Endodermal cell (in vitro differentiated cells): ENCODE data around the gene NUP214. TPM values are rescaled to one million over a fixed set of nuclear protein-coding genes. Genes with fewer than 3 reads are reported as not detected.
A peak's percentile ranks its signal among the peaks of the same experiment; 100 is the strongest.

Experiments
- DNase-seq: peaks from one replicate; pipeline ENCODE4 v3.0.0-alpha.2; 2017
- H3K27ac ChIP-seq: 2 replicates; pipeline ENCODE4 v1.5.1; 2013; ENCODE audit warnings: mild to moderate bottlenecking, low read depth, low read length, moderate library complexity
- H3K27me3 ChIP-seq: 2 replicates; pipeline ENCODE4 v1.6.1; 2013; ENCODE audit warnings: mild to moderate bottlenecking, low read length, moderate library complexity; ENCODE audit not compliant: insufficient read depth, control insufficient read depth, poor library complexity, severe bottlenecking
- H3K36me3 ChIP-seq: 2 replicates; pipeline ENCODE4 v1.7.0; 2013; ENCODE audit warnings: mild to moderate bottlenecking, low read length, moderate library complexity; ENCODE audit not compliant: control insufficient read depth, insufficient read depth
- H3K4me1 ChIP-seq: one replicate; pipeline ENCODE4 v1.7.0; 2013; ENCODE audit warnings: low read length; ENCODE audit not compliant: control insufficient read depth, insufficient read depth
- H3K4me3 ChIP-seq: 2 replicates; pipeline ENCODE4 v1.5.1; 2013; ENCODE audit warnings: mild to moderate bottlenecking, low read length, moderate library complexity
- H3K9ac ChIP-seq: 2 replicates; pipeline ENCODE4 v1.6.1; 2013; ENCODE audit warnings: mild to moderate bottlenecking, low read length, moderate library complexity; ENCODE audit not compliant: poor library complexity, severe bottlenecking; ENCODE audit errors: extremely low read depth
- H3K9me3 ChIP-seq: 2 replicates; pipeline ENCODE4 v1.6.1; 2013; ENCODE audit warnings: mild to moderate bottlenecking, low read length, moderate library complexity; ENCODE audit not compliant: control insufficient read depth
- H3K27ac Mint-ChIP-seq: 2 replicates; pipeline ENCODE4 v1.8.0; 2020; ENCODE audit warnings: mixed read lengths
- H3K27me3 Mint-ChIP-seq: 2 replicates; pipeline ENCODE4 v1.8.0; 2021; ENCODE audit warnings: mild to moderate bottlenecking, mixed read lengths; ENCODE audit not compliant: insufficient read depth
- H3K36me3 Mint-ChIP-seq: 2 replicates; pipeline ENCODE4 v1.8.0; 2020; ENCODE audit warnings: low read depth, mixed read lengths
- H3K4me1 Mint-ChIP-seq: 2 replicates; pipeline ENCODE4 v1.8.0; 2020; ENCODE audit warnings: mixed read lengths
- H3K4me3 Mint-ChIP-seq: 2 replicates; pipeline ENCODE4 v1.8.0; 2020; ENCODE audit warnings: mild to moderate bottlenecking, moderate library complexity, mixed read lengths
- H3K9me3 Mint-ChIP-seq: 2 replicates; pipeline ENCODE4 v1.8.0; 2020; ENCODE audit warnings: mild to moderate bottlenecking, mixed read lengths
- CTCF ChIP-seq: fragments of 200-600 bp; sonication (generic); conservative IDR thresholded peaks from 2 replicates; pipeline ENCODE4 v1.5.0; 2021; ENCODE audit warnings: antibody characterized with exemption, mild to moderate bottlenecking
- WGBS, 2 experiments: methylation state at CpG; one replicate each; pipeline versions ENCODE4 v1.1.5 to v1.1.7; 2013; ENCODE audit warnings: missing lambda C conversion rate in 2 of 2, mixed read lengths in 1 of 2; ENCODE audit not compliant: insufficient coverage in 1 of 2, insufficient read length in 1 of 2; 5-methylcytosine and 5-hydroxymethylcytosine counted together
- total RNA-seq, 2 donors: library from RNA; stranded (reverse); fragmentation: NEBNext Ultra II Directional in 1 of 2; extraction: Animal tissue kit (Norgen Biotek cat#: 25700) in 1 of 2; gene quantifications; 2 replicates in 1 of 2; 3 replicates in 1 of 2; pipeline ENCODE4 v1.2.1, GENCODE V29; 2021

NUP214 gene
- total RNA-seq, 2 donors from 2014 or later = 56.7 to 59.9 TPM

DNA sequence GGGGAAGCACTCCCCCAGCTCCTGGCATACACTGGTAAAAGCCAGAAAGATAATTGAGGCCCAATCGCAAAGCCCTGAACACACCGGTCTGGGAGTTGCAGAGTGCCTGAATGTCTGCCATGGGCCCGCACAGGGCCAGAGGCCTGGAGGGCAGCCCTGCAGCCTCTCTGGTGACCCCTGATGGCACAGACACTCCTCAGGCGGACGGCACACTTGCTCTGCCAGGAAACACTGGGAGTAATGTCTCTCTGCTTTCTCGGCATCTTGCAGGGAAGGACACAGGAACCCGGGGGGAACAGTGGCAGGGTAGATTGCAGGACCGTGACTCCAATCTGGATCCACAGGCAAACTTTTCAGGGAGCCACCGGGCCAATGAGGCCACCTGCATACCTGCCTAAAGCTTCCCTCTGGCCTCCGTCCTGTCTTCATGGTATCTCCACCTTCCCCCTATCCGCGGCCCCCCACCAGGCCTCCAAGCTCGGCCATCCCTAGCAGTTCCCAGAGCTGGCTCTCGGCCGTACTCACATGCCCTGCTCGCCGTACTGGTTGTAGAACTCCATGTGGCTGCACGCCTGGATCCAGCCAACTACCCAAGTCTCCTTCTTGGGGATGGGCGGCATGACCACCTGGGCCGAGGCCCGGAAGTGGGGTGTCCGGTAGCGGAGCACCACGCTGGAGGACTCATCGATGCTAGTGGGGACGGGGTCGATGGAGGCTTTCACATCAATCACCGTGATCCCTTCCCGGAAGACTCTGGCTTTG lies 150.1 kb downstream of the NUP214 start:
- Mint-ChIP-seq H3K9me3 (no peaks in the 10 kb centered on the region), H3K27ac (no peak overlapping the region), H3K27me3 (peaks cover 25% of the 10 kb centered on the region), H3K36me3 (no peaks in the 10 kb centered on the region), H3K4me1 (peaks cover 15% of the 10 kb centered on the region), H3K4me3 (peak overlapping the region; percentile 55)
- 86 to 87% methylated on average over 27 to 29 of the region's 29 CpGs for WGBS, 2 experiments
- Histone ChIP-seq H3K4me3 (no peak overlapping the region), H3K9me3 (no peaks in the 10 kb centered on the region), H3K9ac (no peak overlapping the region), H3K27ac (no peak overlapping the region), H3K27me3 (peaks cover 16% of the 10 kb centered on the region), H3K36me3 (no peaks in the 10 kb centered on the region), H3K4me1 (no peaks in the 10 kb centered on the region)
- DNase-seq = peak; percentile 83
- TF ChIP-seq CTCF = peak; percentile 69

GRCh38 chr9:131276094-131276888 lies 150.9 kb downstream of the NUP214 start, which contains the start of gene FAM78A:
FAM78A (minus strand) TSS chr9:131276510; CDS start chr9:131276179, 331 bp downstream.
- no peaks in the 10 kb centered on the region for H3K4me1 ChIP-seq
- peak within 1 kb of the TSS; percentile 55 for H3K4me3 Mint-ChIP-seq
- peaks cover 33% of the 10 kb centered on the region for H3K27me3 Mint-ChIP-seq
- no peak for TF ChIP-seq CTCF
- no peak within 1 kb of the TSS for H3K9ac ChIP-seq
- no peak within 1 kb of the TSS for H3K27ac Mint-ChIP-seq
- no peaks in the 10 kb centered on the region for H3K36me3 Mint-ChIP-seq
- peaks cover 15% of the 10 kb centered on the region for H3K4me1 Mint-ChIP-seq
- DNase-seq = peak; percentile 81
- WGBS, 2 experiments = 16 to 19% methylated on average over 55 to 76 of the region's 76 CpGs
- H3K27ac ChIP-seq = no peak within 1 kb of the TSS
- H3K9me3 ChIP-seq = no peaks in the 10 kb centered on the region
- no peaks in the 10 kb centered on the region for H3K9me3 Mint-ChIP-seq
- peaks cover 24% of the 10 kb centered on the region for H3K27me3 ChIP-seq
- H3K4me3 ChIP-seq = peak within 1 kb of the TSS; percentile 64
- H3K36me3 ChIP-seq = no peaks in the 10 kb centered on the region

- WGBS, 2 experiments = 0 to 1% methylated on average over 6 to 60 of the region's 60 CpGs
- H3K27me3 Mint-ChIP-seq = peaks cover 39% of the 10 kb centered on the region
- H3K27me3 ChIP-seq = peaks cover 30% of the 10 kb centered on the region
- H3K4me3 Mint-ChIP-seq = peak overlapping the region; percentile 55
- H3K36me3 Mint-ChIP-seq = no peaks in the 10 kb centered on the region
- no peaks in the 10 kb centered on the region for H3K9me3 Mint-ChIP-seq
- H3K4me1 ChIP-seq = no peaks in the 10 kb centered on the region
- H3K4me3 ChIP-seq = peak overlapping the region; percentile 60
- no peaks in the 10 kb centered on the region for H3K36me3 ChIP-seq
- H3K27ac ChIP-seq = no peak overlapping the region
- H3K9ac ChIP-seq = no peak overlapping the region
- H3K4me1 Mint-ChIP-seq = peaks cover 16% of the 10 kb centered on the region
- DNase-seq = no peak
- no peak for TF ChIP-seq CTCF
- no peak overlapping the region for H3K27ac Mint-ChIP-seq
- no peaks in the 10 kb centered on the region for H3K9me3 ChIP-seq
Observed at GRCh38 chr9:131276891-131277286, 151.5 kb downstream of the NUP214 start.
